Keratinocyte (primary cell): ENCODE measurements around the gene FAM32A. TPM values are rescaled to one million over a fixed set of nuclear protein-coding genes. Genes with fewer than 3 reads are reported as not detected.

Experiments
- DNase-seq: peaks from one replicate; pipeline ENCODE4 v3.0.0-alpha.2; 2011; ENCODE audit warnings: low read depth, missing footprints, low spot score
- FAIRE-seq: peaks from 2 replicates; lab custom pipeline; 2011; peaks lifted over from hg19 to GRCh38; lab: Jason Lieb, UNC
- H2AFZ ChIP-seq: 2 replicates; pipeline ENCODE4 v1.6.0; 2012; ENCODE audit warnings: low read length, control low read depth, inconsistent platforms; ENCODE audit not compliant: control insufficient read depth
- H3K27ac ChIP-seq: 2 replicates; pipeline ENCODE4 v1.5.1; 2011; ENCODE audit warnings: low read length; ENCODE audit not compliant: control insufficient read depth, insufficient read depth
- H3K27me3 ChIP-seq: 3 replicates; pipeline ENCODE4 v1.6.0; 2011; ENCODE audit warnings: low read length; ENCODE audit not compliant: control insufficient read depth, insufficient read depth; ENCODE audit errors: extremely low read depth
- H3K36me3 ChIP-seq, 2 experiments: 2 replicates in 1 of 2; 3 replicates in 1 of 2; pipeline ENCODE4 v1.5.1; 2011; ENCODE audit warnings: low read length in 2 of 2, mild to moderate bottlenecking in 1 of 2; ENCODE audit not compliant: control insufficient read depth in 2 of 2, insufficient read depth in 2 of 2; ENCODE audit errors: extremely low read depth in 1 of 2
- H3K4me1 ChIP-seq: 3 replicates; pipeline ENCODE4 v1.5.1; 2011; ENCODE audit warnings: low read length; ENCODE audit not compliant: control insufficient read depth, insufficient read depth; ENCODE audit errors: extremely low read depth
- H3K4me2 ChIP-seq: 3 replicates; pipeline ENCODE4 v1.6.0; 2011; ENCODE audit warnings: low read depth, low read length; ENCODE audit not compliant: control insufficient read depth, insufficient read depth; ENCODE audit errors: extremely low read depth
- H3K4me3 ChIP-seq, 3 experiments: fragments of 200-600 bp in 1 of 3; sonication (generic) in 1 of 3; 2 replicates in 2 of 3; 3 replicates in 1 of 3; pipeline ENCODE4 v1.5.1; 2011 to 2016; ENCODE audit warnings: low read length in 3 of 3, mild to moderate bottlenecking in 3 of 3, control low read depth in 2 of 3, inconsistent platforms in 1 of 3, low read depth in 1 of 3, mixed read lengths in 1 of 3, mixed run types in 1 of 3, moderate library complexity in 1 of 3; ENCODE audit not compliant: control insufficient read depth in 2 of 3, insufficient read depth in 2 of 3; ENCODE audit errors: extremely low read depth in 1 of 3
- H3K79me2 ChIP-seq: 2 replicates; pipeline ENCODE4 v1.6.0; 2012; ENCODE audit warnings: low read length; ENCODE audit not compliant: control insufficient read depth, insufficient read depth
- H3K9ac ChIP-seq: 3 replicates; pipeline ENCODE4 v1.6.0; 2011; ENCODE audit warnings: low read length; ENCODE audit not compliant: control insufficient read depth, insufficient read depth; ENCODE audit errors: extremely low read depth
- H3K9me1 ChIP-seq: 3 replicates; pipeline ENCODE4 v1.6.0; 2011; ENCODE audit warnings: low read length; ENCODE audit not compliant: control insufficient read depth, insufficient read depth; ENCODE audit errors: extremely low read depth
- H3K9me3 ChIP-seq: 2 replicates; pipeline ENCODE4 v1.5.1; 2012; ENCODE audit warnings: low read depth, low read length; ENCODE audit not compliant: control insufficient read depth
- H4K20me1 ChIP-seq: 3 replicates; pipeline ENCODE4 v1.6.0; 2011; ENCODE audit warnings: low read length; ENCODE audit not compliant: control insufficient read depth, insufficient read depth; ENCODE audit errors: extremely low read depth
- EZH2 ChIP-seq: IDR thresholded peaks from one replicate; pipeline ENCODE4 v1.6.1; 2012; ENCODE audit warnings: inconsistent platforms, mild to moderate bottlenecking, low read length, moderate library complexity
- dilution Hi-C: fragments of 300-500 bp; cut with MboI; formaldehyde crosslinking; loops from one replicate; pipeline ENCODE4 v1.7.0; 2020; ENCODE audit warnings: low sequenced_read_pairs; ENCODE audit not compliant: extremely low pct_ligation_motif_present
- polyA plus RNA-seq, 5 experiments: library from polyadenylated mRNA; depleted of rRNA in 3 of 5; stranded (reverse) in 3 of 5; stranded (forward) in 1 of 5; unstranded in 1 of 5; fragments of >200 nt; gene quantifications; 1 replicate in 1 of 5; 2 replicates in 3 of 5; 3 replicates in 1 of 5; pipeline versions ENCODE4 v1.2.1 to v1.2.3, GENCODE V29; 2011 to 2012; ENCODE audit warnings: missing spikeins in 2 of 5, low read depth in 1 of 5, low replicate concordance in 1 of 5
- TF ChIP-seq, protein P1 (sequence below), 3 experiments: IDR thresholded peaks in 1 of 3; conservative IDR thresholded peaks in 1 of 3; optimal IDR thresholded peaks in 1 of 3; 2 replicates in 2 of 3; 3 replicates in 1 of 3; pipeline versions ENCODE3 to v1.5.1; 2011; ENCODE audit warnings: low read length in 3 of 3, mild to moderate bottlenecking in 3 of 3, moderate library complexity in 2 of 3, control low read depth in 1 of 3, inconsistent platforms in 1 of 3; ENCODE audit not compliant: insufficient read depth in 2 of 3; ENCODE audit errors: extremely low read depth in 1 of 3

Gene FAM32A
- polyA plus RNA-seq, 1 donor (not counting 4 experiments of a cell fraction or from before 2014, with no cell fraction given), result 105 TPM

DNA sequence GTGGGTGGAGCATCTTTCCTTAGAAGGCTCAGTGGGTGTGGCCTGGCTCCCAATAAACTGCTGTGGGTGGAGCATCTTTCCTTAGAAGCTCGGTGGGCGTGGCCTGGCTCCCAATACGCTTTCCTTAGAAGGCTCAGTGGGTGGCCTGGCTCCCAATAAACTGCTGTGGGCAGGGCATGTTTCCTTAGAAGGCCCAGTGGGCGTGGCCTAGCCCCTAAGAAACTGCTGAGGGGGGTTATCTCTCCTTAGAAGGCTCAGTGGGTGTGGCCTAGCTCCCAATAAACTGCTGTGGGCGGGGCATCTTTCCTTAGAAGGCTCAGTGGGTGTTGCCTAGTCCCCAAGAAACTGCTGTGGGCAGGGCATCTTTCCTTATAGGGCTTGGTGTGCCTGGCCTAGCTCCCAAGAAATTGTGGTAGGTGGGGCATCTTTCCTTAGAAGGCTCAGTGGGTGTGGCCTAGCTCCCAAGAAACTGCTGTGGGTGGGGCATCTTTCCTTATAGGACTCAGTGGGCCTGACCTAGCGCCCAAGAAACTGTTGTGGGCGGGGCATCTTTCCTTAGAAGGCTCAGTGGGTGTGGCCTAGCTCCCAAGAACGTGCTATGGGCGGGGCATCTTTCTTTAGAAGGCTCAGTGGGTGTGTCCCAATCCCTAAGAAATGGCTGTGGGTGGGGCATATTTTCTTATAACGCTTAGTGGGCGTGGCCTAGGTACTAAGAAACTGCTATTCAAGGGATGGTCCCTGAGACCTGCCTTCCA lies 31.5 kb upstream of the FAM32A start:
- Histone ChIP-seq H3K9ac (no peak overlapping the region), H3K27me3 (no peaks in the 10 kb centered on the region), H3K9me3 (no peaks in the 10 kb centered on the region), H2AFZ (no peak overlapping the region), H4K20me1 (no peaks in the 10 kb centered on the region), H3K4me2 (no peak overlapping the region), H3K79me2 (no peaks in the 10 kb centered on the region), H3K9me1 (no peaks in the 10 kb centered on the region), H3K27ac (no peak overlapping the region), H3K36me3 (no peaks in the 10 kb centered on the region), H3K4me3 (no peak overlapping the region), H3K4me1 (no peaks in the 10 kb centered on the region)
- FAIRE-seq (no peak), DNase-seq (no peak)
- dilution Hi-C loops, result no loop called here
- TF ChIP-seq EZH2, result no peak
- TF ChIP-seq, protein P1, sequence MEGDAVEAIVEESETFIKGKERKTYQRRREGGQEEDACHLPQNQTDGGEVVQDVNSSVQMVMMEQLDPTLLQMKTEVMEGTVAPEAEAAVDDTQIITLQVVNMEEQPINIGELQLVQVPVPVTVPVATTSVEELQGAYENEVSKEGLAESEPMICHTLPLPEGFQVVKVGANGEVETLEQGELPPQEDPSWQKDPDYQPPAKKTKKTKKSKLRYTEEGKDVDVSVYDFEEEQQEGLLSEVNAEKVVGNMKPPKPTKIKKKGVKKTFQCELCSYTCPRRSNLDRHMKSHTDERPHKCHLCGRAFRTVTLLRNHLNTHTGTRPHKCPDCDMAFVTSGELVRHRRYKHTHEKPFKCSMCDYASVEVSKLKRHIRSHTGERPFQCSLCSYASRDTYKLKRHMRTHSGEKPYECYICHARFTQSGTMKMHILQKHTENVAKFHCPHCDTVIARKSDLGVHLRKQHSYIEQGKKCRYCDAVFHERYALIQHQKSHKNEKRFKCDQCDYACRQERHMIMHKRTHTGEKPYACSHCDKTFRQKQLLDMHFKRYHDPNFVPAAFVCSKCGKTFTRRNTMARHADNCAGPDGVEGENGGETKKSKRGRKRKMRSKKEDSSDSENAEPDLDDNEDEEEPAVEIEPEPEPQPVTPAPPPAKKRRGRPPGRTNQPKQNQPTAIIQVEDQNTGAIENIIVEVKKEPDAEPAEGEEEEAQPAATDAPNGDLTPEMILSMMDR (optimal IDR thresholded peaks at IDR 0.05 in 1 of 3, IDR thresholded peaks at IDR 0.05 in 1 of 3, conservative IDR thresholded peaks at IDR 0.05 in 1 of 3; ENCODE audit: extremely low read depth in 1 of 3, insufficient read depth in 2 of 3, low read length in 3 of 3), result no peak

DNA sequence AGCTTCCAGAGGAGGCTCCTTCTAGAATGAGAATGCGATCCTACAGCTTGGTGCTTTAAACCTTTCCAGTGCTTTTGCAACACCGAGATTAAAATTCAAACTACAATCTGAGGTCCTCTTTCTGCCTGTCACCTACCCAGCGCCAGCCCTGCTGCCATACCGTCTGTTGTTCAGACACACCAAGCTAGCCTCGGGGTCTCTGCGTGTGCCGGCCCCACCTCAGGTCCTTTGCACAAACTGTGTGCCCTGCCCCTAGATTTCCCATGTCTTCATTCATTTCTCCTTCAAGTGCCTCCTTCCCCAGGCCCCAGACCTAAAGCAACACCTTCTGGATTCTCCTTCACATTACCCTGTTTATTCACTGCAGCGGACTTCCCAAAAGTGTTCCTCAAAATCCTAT lies 30.7 kb upstream of the FAM32A start:
- TF ChIP-seq, protein P1 (optimal IDR thresholded peaks at IDR 0.05 in 1 of 3, IDR thresholded peaks at IDR 0.05 in 1 of 3, conservative IDR thresholded peaks at IDR 0.05 in 1 of 3; ENCODE audit: extremely low read depth in 1 of 3, insufficient read depth in 2 of 3, low read length in 3 of 3), result no peak
- TF ChIP-seq EZH2, result no peak
- Histone ChIP-seq H4K20me1 (no peaks in the 10 kb centered on the region), H3K4me1 (no peaks in the 10 kb centered on the region), H3K36me3 (no peaks in the 10 kb centered on the region), H3K27ac (no peak overlapping the region), H2AFZ (no peak overlapping the region), H3K4me3 (no peak overlapping the region), H3K79me2 (no peaks in the 10 kb centered on the region), H3K27me3 (no peaks in the 10 kb centered on the region), H3K4me2 (no peak overlapping the region), H3K9me1 (no peaks in the 10 kb centered on the region), H3K9ac (no peak overlapping the region), H3K9me3 (no peaks in the 10 kb centered on the region)
- DNase-seq, result no peak
- dilution Hi-C loops, result no loop called here
- FAIRE-seq, result no peak
